Body of pancreas (tissue), 4 donors: ENCODE measurements around the gene FERMT2.

Source experiments
- POLR2A ChIP-seq, 3 donors: fragments of 450-650 bp; IDR thresholded peaks; one replicate each; pipeline ENCODE4 v1.6.1; 2016; ENCODE audit warnings: antibody characterized with exemption in 3 of 3, mild to moderate bottlenecking in 2 of 3
- TF ChIP-seq, protein P1 (sequence below), 7 experiments: fragments of 450-650 bp in 4 of 7; fragments of 200-600 bp in 3 of 7; sonication (generic) in 3 of 7; IDR thresholded peaks; one replicate each; pipeline ENCODE4 v1.5.1; 2016 to 2019; ENCODE audit warnings: antibody characterized with exemption in 7 of 7

GRCh38 chr14:52871606-52872005 is 79.2 kb downstream of the FERMT2 start:
- TF ChIP-seq, protein P1, sequence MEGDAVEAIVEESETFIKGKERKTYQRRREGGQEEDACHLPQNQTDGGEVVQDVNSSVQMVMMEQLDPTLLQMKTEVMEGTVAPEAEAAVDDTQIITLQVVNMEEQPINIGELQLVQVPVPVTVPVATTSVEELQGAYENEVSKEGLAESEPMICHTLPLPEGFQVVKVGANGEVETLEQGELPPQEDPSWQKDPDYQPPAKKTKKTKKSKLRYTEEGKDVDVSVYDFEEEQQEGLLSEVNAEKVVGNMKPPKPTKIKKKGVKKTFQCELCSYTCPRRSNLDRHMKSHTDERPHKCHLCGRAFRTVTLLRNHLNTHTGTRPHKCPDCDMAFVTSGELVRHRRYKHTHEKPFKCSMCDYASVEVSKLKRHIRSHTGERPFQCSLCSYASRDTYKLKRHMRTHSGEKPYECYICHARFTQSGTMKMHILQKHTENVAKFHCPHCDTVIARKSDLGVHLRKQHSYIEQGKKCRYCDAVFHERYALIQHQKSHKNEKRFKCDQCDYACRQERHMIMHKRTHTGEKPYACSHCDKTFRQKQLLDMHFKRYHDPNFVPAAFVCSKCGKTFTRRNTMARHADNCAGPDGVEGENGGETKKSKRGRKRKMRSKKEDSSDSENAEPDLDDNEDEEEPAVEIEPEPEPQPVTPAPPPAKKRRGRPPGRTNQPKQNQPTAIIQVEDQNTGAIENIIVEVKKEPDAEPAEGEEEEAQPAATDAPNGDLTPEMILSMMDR (IDR thresholded peaks at IDR 0.05): no peak
- TF ChIP-seq POLR2A (IDR thresholded peaks at IDR 0.05): no peak
